ENCODE data around the gene RFNG.

DNA sequence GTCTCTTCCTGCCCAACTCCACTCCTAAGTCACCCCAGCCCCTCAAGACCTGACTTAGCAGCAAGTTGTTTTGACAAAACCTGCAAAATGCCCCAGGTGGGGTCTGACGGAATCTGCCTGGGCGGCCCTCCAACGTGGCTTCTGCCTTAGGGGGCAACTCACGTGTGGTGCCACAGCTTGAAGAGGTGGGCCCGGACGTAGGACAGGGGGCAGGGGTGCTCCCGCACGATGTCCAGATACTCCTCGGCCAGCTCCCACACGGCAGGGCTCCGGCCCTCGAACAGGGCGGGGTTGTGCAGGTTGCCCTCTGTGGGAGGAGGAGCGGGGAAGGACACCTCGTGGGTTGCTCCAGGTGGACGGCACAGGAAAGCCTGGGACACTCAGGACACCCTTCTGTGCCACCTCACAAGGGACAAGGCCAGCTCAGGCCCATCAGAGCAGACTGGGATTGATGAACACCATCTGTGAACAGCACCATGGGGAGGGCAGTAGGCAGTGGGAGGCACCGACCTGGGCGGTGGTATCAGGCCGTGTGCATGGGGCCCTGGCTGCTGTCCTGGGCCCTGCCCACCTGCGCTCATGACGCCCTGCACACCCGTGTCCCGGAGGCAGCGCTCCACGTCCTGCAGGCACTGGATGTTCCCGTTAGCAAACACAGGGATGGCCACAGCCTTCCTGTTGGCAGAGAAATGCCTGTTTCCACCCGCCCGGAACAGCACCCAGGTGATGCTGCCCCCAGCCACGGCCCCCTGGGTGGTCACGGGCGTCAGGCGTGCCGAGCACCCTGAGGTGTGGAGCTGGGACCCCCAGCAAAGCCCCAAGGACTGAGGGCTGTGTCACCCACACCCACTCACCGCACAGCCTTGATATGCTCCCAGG, 9.7 kb upstream of the RFNG start:
- TF ChIP-seq, protein P1, sequence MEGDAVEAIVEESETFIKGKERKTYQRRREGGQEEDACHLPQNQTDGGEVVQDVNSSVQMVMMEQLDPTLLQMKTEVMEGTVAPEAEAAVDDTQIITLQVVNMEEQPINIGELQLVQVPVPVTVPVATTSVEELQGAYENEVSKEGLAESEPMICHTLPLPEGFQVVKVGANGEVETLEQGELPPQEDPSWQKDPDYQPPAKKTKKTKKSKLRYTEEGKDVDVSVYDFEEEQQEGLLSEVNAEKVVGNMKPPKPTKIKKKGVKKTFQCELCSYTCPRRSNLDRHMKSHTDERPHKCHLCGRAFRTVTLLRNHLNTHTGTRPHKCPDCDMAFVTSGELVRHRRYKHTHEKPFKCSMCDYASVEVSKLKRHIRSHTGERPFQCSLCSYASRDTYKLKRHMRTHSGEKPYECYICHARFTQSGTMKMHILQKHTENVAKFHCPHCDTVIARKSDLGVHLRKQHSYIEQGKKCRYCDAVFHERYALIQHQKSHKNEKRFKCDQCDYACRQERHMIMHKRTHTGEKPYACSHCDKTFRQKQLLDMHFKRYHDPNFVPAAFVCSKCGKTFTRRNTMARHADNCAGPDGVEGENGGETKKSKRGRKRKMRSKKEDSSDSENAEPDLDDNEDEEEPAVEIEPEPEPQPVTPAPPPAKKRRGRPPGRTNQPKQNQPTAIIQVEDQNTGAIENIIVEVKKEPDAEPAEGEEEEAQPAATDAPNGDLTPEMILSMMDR (IDR thresholded peaks at IDR 0.05), result no peak
- no peak for TF ChIP-seq POLR2AphosphoS5 (IDR thresholded peaks at IDR 0.05)
